ENCODE data around the gene TNFRSF12A. TPM values are rescaled to one million over a fixed set of nuclear protein-coding genes. Genes with fewer than 3 reads are reported as not detected.

TNFRSF12A gene, protein sequence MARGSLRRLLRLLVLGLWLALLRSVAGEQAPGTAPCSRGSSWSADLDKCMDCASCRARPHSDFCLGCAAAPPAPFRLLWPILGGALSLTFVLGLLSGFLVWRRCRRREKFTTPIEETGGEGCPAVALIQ
- 85.6 and 172 TPM in 2 replicates for total RNA-seq

DNA sequence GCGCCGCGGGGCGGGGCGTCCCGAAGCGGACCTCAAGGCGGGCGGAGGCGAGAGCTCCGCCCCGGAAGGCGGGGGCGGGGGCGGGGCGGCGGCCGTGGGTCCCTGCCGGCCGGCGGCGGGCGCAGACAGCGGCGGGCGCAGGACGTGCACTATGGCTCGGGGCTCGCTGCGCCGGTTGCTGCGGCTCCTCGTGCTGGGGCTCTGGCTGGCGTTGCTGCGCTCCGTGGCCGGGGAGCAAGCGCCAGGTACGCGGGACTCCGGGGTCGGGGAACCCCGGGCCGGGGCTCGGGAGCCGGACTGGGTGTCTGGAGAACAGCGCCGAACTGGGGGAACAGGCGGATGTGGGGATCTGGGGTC is at the start of gene TNFRSF12A:
Gene TNFRSF12A (plus strand): TSS at position 122 of the 357 bp plus-strand sequence. CDS start 30 bp downstream, at position 152.

DNA sequence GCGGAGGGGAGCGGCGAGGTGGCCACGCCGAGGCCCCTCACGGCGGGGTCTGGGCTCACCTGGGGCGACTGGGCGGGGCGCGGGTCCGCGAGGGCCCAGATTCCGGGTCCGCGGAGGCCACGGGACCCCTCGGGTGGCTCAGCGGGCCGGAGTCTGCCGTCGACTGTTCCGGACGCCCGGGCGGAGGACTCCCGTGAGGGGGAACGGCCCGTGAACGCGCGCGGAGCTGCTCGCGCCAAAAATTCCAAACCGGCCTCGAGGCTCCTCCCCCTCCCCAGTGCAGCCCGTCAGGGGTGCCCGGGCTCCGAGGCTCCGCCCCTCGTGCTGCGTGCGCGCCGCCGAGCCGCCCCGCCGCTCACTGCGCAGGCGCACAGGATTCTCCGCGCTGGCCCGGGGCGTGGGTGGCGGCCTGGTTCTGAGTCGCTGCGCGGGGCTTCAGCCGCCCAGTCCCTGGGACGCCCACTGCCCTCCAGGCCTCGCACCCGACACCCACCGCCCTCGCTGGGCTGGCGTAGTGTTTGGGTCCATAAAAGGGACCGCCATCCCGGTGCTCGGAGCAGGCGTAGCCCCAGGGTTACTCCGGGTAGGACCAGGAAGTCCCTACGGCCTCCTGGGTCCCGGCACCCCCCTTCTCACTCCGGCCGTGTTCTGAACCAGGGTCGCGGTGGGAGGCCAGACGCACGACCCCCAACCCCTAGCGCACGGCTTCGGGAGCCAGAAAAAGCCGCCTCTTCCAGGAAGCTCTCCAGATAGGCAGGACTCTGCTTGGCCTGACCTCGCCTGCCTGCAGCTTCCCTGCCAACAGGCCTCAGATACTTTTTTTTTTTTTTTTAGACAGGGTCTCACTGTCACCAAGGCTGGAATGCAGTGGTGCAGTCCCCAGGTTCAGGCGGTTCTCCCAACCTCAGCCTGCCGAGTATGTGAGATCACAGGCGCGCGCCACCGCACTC is 39.7 kb upstream of the TNFRSF12A start, which contains the start of gene PKMYT1:
Gene PKMYT1 (minus strand): TSS at position 220 of the 950 bp plus-strand sequence. CDS start 789 bp downstream, outside the sequence.

DNA sequence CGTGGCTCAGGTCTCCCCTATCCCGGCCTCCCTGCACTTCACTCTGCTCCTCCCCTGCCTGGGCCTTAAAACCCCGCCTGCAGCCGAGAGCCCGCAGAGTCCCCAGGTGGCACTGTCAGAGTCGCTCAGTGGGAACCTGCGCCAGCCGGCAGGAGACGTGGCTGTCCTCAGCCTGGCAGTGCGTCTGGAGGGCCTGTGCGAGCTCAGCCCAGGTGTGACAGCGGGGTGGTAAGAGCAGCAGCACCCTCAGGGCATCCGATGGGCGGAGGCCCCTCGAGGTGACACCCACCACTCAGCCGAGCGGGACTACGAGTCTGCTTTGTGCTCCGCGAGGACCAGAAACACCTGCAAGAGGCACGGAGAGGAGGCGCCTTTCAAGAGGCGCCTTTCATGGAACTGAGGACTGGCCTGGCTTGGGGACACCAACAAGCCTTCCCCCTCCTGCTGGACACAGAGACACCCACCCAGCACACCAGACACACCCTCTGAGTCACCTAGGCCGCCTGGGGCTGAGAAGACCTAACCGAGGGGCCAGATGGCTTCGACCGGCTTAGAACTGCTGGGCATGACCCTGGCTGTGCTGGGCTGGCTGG is 7.2 kb upstream of the TNFRSF12A start, which contains the start of gene CLDN9:
Gene CLDN9 (plus strand): TSS at position 96 of the 593 bp plus-strand sequence. CDS start 440 bp downstream, at position 536.

DNA sequence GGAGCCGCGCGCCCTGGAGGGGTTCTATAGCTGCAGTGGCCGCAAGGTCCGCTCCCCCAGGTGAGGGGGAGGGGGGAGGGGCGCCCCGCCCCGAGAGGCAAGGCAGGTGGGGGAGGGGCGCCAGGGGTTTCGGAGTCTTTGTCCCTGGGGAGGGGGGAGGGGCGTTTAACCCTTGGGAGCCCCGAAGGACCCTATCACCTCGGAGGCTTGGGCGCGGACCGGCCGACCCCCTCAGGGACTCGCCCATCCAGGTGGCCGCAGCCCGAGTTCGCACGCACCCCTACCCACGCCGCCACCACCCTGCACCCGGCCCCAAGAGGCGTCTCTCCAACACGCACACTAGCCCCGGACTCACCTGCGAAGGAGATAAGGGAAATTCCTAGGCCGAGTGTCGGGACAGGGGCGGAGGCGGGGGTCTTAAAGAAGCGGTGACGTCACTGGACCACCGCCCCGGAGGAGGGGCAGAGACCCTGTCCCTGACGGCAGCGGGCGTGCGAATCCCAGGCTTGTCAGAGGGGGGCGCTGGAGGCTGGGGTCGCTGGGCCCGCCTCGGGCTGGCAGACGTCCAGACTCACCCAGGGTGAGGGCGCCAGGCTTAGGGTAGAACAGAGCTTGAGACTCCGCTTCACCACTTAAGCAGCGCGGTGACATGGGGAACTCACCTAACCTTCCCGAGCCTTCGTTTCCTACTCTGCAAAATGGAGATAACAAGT is 2.2 kb upstream of the TNFRSF12A start, which contains the start of gene CLDN6:
Gene CLDN6 (minus strand): TSS at position 390 of the 713 bp plus-strand sequence. CDS start 2,162 bp downstream, outside the sequence.

DNA sequence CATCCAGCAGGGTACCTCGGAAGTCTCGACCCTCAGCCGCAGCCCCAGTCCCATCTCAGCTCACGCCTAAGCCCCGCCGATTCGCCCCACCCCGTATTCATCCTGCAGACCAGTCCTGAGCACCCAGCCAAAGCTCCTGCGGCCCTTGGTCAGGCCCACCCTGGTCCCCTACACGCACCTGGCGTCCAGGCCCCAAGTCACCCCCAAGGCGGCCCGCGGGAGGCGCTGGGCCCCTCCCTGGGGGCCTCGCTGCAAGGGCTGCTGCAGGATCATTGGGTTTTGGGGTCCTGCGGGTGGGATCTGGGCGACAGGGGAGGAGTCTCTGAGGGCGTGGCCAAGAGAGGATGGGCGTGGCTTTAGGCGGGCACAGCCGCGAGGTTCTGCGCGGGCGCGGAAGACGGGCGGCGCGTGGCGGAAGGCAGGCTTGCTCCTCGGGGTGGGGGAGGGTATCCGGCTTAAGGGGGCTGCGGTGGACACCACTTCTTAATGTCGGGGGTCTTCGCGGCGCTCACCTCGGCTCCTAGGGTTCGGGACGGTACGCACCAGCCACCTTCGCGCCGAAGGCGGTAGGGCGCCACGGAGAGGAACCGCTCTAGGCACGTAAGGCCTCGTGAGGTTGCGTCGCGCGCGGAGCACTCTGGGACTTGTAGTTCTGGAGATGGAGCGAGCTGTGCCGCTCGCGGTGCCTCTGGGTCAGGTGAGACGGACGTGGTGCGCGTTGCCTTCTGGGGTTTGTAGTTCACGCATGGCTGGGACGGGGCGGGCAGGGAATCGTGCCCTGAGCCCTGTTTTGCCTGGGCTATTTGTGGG is 3.7 kb downstream of the TNFRSF12A start, which contains the start of the genes HCFC1R1 and THOC6:
Gene HCFC1R1 (minus strand): TSS at position 274 of the 810 bp plus-strand sequence. CDS start 1 bp downstream, at position 273.
Gene THOC6 (plus strand): TSS at position 367 of the 810 bp plus-strand sequence. CDS start 292 bp downstream, at position 659.

DNA sequence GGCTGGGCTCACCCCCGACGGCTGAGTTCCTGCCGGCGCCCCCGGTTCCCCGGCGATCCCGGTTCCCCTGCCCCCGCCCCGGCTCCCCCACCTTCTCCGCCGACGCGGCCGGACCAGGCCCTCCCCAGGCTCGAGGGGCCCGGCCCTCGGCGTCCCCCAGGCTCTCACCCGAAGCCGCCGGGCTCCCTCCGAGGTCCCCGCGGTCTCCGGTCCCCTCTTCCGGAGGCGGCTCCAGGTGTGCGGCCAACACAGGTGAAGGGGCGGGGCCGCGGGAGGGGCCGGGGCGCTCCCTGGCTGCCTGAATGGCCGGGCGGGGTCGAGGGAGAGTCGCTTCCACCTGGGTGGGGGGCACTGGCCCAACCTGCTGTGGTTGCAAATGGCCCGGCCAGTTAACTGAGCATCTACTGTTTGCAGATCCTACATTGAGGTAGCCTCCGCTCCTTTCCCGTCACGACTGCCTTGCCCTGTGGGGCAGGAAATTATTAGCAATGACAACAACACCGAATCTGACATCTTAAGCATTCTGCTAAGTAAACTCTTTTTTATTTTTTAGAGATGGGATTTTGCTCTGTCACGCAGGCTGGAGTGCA is 16.7 kb downstream of the TNFRSF12A start, which contains the start of gene BICDL2:
Gene BICDL2 (minus strand): TSS at position 219 of the 590 bp plus-strand sequence. CDS start 1,448 bp downstream, outside the sequence.

DNA sequence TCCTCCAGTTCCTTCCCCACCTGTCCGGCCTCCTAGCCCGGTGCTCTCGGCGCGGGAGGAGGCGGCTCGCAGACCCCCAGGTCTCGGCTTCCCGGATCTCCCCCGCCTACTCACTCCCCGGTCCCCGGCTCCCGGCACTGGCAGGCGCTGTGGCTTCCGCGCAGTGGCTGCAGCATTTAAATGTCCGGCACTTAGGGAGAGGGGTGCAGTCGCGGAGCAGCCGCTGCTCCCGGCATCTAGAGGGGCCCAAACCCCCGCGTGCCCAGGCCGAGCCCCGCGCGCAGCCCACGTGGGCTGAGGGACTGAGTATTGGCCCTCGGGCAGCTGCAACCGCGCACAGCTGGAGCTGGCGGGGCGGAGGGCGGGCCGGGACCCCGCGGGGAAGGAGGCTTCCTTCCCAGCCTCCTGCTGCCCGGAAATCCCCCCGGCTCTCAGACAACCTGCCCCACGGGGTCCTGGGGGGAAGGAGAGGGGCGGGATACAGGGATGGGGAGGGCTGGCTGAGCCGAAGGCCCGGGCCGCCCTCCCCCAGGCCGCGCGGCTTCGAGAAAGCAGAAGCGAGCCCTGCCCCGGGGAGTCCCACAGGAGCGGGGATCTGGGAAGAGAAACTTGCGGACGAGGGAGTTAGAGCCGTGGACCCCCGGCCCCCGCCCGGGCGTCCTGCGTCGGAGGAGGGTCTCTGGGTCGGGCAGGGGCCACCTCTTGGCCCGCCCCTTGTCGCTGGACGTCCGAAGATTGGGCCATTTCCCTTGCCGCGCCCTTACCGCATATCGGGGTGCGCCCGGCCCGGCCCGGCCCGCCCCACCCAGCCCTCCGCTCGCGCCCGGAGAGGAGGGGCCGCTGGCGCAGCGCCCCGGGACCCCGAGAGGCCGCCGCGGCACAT is 25.8 kb downstream of the TNFRSF12A start, which contains the start of gene MMP25:
Gene MMP25 (plus strand): TSS at position 804 of the 883 bp plus-strand sequence. CDS start 357 bp downstream, outside the sequence.

DNA sequence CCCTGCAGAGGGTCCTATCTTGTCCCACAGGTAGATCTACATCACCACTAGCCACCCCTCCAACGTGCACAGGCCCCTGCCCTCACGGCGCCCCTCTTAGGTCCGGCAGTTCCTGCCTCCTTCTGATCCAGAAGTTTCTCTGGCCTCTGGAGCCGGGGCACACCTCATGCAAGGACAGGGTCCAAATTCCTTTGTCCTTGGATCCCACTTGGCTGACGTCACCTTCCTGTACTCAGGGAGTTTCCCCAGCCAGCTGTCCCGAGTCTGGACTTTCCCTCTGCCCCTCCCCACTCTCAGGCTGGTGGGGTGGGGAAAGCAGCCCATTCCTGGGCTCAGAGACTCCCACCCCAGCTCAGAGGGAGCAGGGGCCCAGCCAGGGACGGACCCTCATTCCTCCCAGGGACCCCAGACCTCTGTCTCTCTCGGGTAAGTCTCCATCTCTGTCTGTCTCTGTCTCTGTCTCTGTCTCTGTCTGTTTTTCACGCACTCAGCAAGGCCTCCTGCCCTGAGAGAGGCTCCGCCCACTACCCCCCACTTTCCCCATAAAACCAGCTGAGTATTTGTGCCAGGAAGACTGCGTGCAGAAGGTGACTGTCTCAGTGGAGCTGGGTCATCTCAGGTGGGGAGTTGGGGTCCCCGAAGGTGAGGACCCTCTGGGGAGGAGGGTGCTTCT is 45.0 kb downstream of the TNFRSF12A start, which contains the start of gene IL32:
Gene IL32 (plus strand): TSS at position 572 of the 673 bp plus-strand sequence. CDS start 172 bp downstream, outside the sequence.

Small RNA genes lying within 50 kb of the gene (small RNA-seq; reads per million reads assigned to genes)
- gene LINC00514 = not detected

Other genes with a start within 250 kb of the TNFRSF12A start
- gene ELOB, start 243.1 kb upstream of the TNFRSF12A start, total RNA-seq = 188 and 355 TPM in 2 replicates
- not detected in 2 replicates for gene PRSS33, start 232.8 kb upstream of the TNFRSF12A start, total RNA-seq
- not detected in 2 replicates for gene PRSS41, start 221.9 kb upstream of the TNFRSF12A start, total RNA-seq
- gene PRSS21, start 203.1 kb upstream of the TNFRSF12A start, total RNA-seq = 0.59 and 0.73 TPM in 2 replicates
- 0.37 TPM in 1 of 2 replicates, not detected in the other for gene ZG16B, start 190.1 kb upstream of the TNFRSF12A start, total RNA-seq
- gene PRSS22, start 162.2 kb upstream of the TNFRSF12A start, total RNA-seq = not detected in 2 replicates
- gene FLYWCH2, start 137.2 kb upstream of the TNFRSF12A start, total RNA-seq = 39.9 and 52.9 TPM in 2 replicates
- gene FLYWCH1, start 108.4 kb upstream of the TNFRSF12A start, total RNA-seq = 23.1 and 27.6 TPM in 2 replicates
- gene KREMEN2, start 56.1 kb upstream of the TNFRSF12A start, total RNA-seq = not detected in 2 replicates
- 6.2 and 13.3 TPM in 2 replicates for gene PAQR4, start 51.0 kb upstream of the TNFRSF12A start, total RNA-seq
- gene PKMYT1, start 39.9 kb upstream of the TNFRSF12A start, total RNA-seq = 12.5 and 19.4 TPM in 2 replicates
- not detected in 2 replicates for gene CLDN9, start 7.4 kb upstream of the TNFRSF12A start, total RNA-seq
- gene CLDN6, start 2.2 kb upstream of the TNFRSF12A start, total RNA-seq = not detected in 2 replicates
- 12.5 and 16.2 TPM in 2 replicates for gene HCFC1R1, start 3.6 kb downstream of the TNFRSF12A start, total RNA-seq
- gene THOC6, start 3.7 kb downstream of the TNFRSF12A start, total RNA-seq = 25.0 and 34.0 TPM in 2 replicates
- gene BICDL2, start 16.6 kb downstream of the TNFRSF12A start, total RNA-seq = not detected in 2 replicates
- under 0.01 and 0.20 TPM in 2 replicates for gene MMP25, start 26.2 kb downstream of the TNFRSF12A start, total RNA-seq
- 0.59 and 4.4 TPM in 2 replicates for gene IL32, start 45.3 kb downstream of the TNFRSF12A start, total RNA-seq
- gene ZSCAN10, start 78.9 kb downstream of the TNFRSF12A start, total RNA-seq = not detected in 2 replicates
- gene ZNF205, start 92.2 kb downstream of the TNFRSF12A start, total RNA-seq = 15.1 and 17.0 TPM in 2 replicates
- 4.4 and 7.4 TPM in 2 replicates for gene ZNF213, start 114.7 kb downstream of the TNFRSF12A start, total RNA-seq
- not detected in 2 replicates for gene OR1F1, start 167.8 kb downstream of the TNFRSF12A start, total RNA-seq
- 5.9 and 10.4 TPM in 2 replicates for gene ZNF200, start 214.8 kb downstream of the TNFRSF12A start, total RNA-seq
- under 0.01 and 0.20 TPM in 2 replicates for gene MEFV, start 236.3 kb downstream of the TNFRSF12A start, total RNA-seq

All from subcutaneous preadipocyte (primary cell).